OCI-LY3 (cell line): ENCODE measurements around the gene DEGS1.

Experiments
- H2AFZ ChIP-seq: fragments of 200-600, 300-600 bp; shearing (Covaris generic); 2 replicates; pipeline ENCODE4 v1.6.0; 2014; ENCODE audit warnings: antibody characterized with exemption, low read depth, low read length
- H3K27ac ChIP-seq: fragments of 200-600, 300-600 bp; sonication (generic); 2 replicates; pipeline ENCODE4 v1.5.1; 2014; ENCODE audit warnings: mild to moderate bottlenecking, low read length, moderate library complexity, mixed read lengths
- H3K27me3 ChIP-seq: fragments of 200-600, 300-600 bp; sonication (generic); 2 replicates; pipeline ENCODE4 v1.6.1; 2014; ENCODE audit warnings: low read depth, low read length, mixed read lengths
- H3K36me3 ChIP-seq: fragments of 200-600, 300-600 bp; sonication (generic); replicated peaks from 2 replicates; pipeline ENCODE3; 2014; ENCODE audit warnings: low read depth, low read length, mixed read lengths
- H3K4me1 ChIP-seq: fragments of 300-600, 200-600 bp; sonication (generic); 2 replicates; pipeline ENCODE4 v1.6.1; 2014; ENCODE audit warnings: low read length, mixed read lengths
- H3K4me2 ChIP-seq: fragments of 200-600, 300-600 bp; sonication (generic); 2 replicates; pipeline ENCODE4 v1.6.1; 2014; ENCODE audit warnings: low read length, mixed read lengths
- H3K4me3 ChIP-seq: fragments of 300-600, 200-600 bp; sonication (generic); 2 replicates; pipeline ENCODE4 v1.5.1; 2014; ENCODE audit warnings: antibody characterized with exemption, mild to moderate bottlenecking, low read length, moderate library complexity
- H3K79me2 ChIP-seq: fragments of 300-600, 200-600 bp; shearing (Covaris generic); 2 replicates; pipeline ENCODE4 v1.6.1; 2014; ENCODE audit warnings: mild to moderate bottlenecking, low read length, mixed read lengths
- H3K9ac ChIP-seq: fragments of 300-600, 200-600 bp; shearing (Covaris generic); 2 replicates; pipeline ENCODE4 v1.6.0; 2014; ENCODE audit warnings: mild to moderate bottlenecking, low read length, moderate library complexity
- H3K9me3 ChIP-seq: fragments of 200-600, 300-600 bp; shearing (Covaris generic); 2 replicates; pipeline ENCODE4 v1.6.1; 2014; ENCODE audit warnings: low read length, mixed read lengths; ENCODE audit not compliant: insufficient read depth
- H4K20me1 ChIP-seq: fragments of 200-600, 300-600 bp; sonication (generic); 2 replicates; pipeline ENCODE4 v1.6.1; 2016; ENCODE audit warnings: low read length, mixed read lengths; ENCODE audit not compliant: insufficient read depth
- EZH2phosphoT487 ChIP-seq: fragments of 200-600 bp; shearing (Covaris generic); IDR thresholded peaks from 2 replicates; pipeline ENCODE4 v1.6.1; 2018; ENCODE audit warnings: antibody characterized with exemption, mixed run types, low read depth
- TF ChIP-seq, protein P1 (sequence below): fragments of 200-600, 300-600 bp; sonication (generic); IDR thresholded peaks from 2 replicates; pipeline ENCODE4 v1.5.1; 2014; ENCODE audit warnings: antibody characterized with exemption, low read length, low read depth

DEGS1 gene

DNA sequence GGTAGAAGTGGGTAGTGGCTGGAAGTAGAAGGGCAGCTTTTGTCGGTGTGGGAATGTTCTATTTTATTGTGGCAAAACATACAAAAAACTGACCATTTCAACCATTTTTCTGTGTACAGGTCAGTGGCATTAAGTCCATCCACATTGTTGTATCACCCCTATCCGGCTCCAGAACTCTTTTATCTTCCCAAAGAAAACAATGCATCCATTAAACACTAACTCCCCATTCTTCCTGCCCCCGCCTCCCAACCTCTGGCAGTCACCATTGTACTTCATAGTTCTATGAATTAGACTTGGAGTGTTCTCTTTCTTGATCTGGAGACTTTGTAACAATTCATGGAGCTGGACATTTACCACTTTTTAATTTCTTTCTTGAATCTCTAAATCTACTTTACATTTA is 55.7 kb downstream of the DEGS1 start:
- no peaks in the 10 kb centered on the region for H3K9me3 ChIP-seq
- peaks cover 12% of the 10 kb centered on the region for H3K36me3 ChIP-seq
- no peak overlapping the region for H3K4me2 ChIP-seq
- TF ChIP-seq, protein P1, sequence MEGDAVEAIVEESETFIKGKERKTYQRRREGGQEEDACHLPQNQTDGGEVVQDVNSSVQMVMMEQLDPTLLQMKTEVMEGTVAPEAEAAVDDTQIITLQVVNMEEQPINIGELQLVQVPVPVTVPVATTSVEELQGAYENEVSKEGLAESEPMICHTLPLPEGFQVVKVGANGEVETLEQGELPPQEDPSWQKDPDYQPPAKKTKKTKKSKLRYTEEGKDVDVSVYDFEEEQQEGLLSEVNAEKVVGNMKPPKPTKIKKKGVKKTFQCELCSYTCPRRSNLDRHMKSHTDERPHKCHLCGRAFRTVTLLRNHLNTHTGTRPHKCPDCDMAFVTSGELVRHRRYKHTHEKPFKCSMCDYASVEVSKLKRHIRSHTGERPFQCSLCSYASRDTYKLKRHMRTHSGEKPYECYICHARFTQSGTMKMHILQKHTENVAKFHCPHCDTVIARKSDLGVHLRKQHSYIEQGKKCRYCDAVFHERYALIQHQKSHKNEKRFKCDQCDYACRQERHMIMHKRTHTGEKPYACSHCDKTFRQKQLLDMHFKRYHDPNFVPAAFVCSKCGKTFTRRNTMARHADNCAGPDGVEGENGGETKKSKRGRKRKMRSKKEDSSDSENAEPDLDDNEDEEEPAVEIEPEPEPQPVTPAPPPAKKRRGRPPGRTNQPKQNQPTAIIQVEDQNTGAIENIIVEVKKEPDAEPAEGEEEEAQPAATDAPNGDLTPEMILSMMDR, result no peak
- TF ChIP-seq EZH2phosphoT487, result no peak
- no peaks in the 10 kb centered on the region for H3K79me2 ChIP-seq
- no peak overlapping the region for H3K27ac ChIP-seq
- no peaks in the 10 kb centered on the region for H4K20me1 ChIP-seq
- no peak overlapping the region for H3K9ac ChIP-seq
- no peak overlapping the region for H3K4me3 ChIP-seq
- no peak overlapping the region for H2AFZ ChIP-seq
- no peaks in the 10 kb centered on the region for H3K27me3 ChIP-seq
- no peaks in the 10 kb centered on the region for H3K4me1 ChIP-seq
